Keratinocyte (primary cell): Measurements from ENCODE around the gene LYZL2. TPM values are rescaled to one million over a fixed set of nuclear protein-coding genes. Genes with fewer than 3 reads are reported as not detected.
"Not testable (repeated sequence)": the region's sequence is repeated elsewhere in the genome, so short reads cannot be mapped to it uniquely, and the experiment has no call there.

Experiments used
- DNase-seq: peaks from one replicate; pipeline ENCODE4 v3.0.0-alpha.2; 2011; ENCODE audit warnings: low read depth, missing footprints, low spot score
- FAIRE-seq: peaks from 2 replicates; lab custom pipeline; 2011; peaks lifted over from hg19 to GRCh38; lab: Jason Lieb, UNC
- H2AFZ ChIP-seq: 2 replicates; pipeline ENCODE4 v1.6.0; 2012; ENCODE audit warnings: low read length, control low read depth, inconsistent platforms; ENCODE audit not compliant: control insufficient read depth
- H3K27ac ChIP-seq: 2 replicates; pipeline ENCODE4 v1.5.1; 2011; ENCODE audit warnings: low read length; ENCODE audit not compliant: control insufficient read depth, insufficient read depth
- H3K27me3 ChIP-seq: 3 replicates; pipeline ENCODE4 v1.6.0; 2011; ENCODE audit warnings: low read length; ENCODE audit not compliant: control insufficient read depth, insufficient read depth; ENCODE audit errors: extremely low read depth
- H3K36me3 ChIP-seq, 2 experiments: 2 replicates in 1 of 2; 3 replicates in 1 of 2; pipeline ENCODE4 v1.5.1; 2011; ENCODE audit warnings: low read length in 2 of 2, mild to moderate bottlenecking in 1 of 2; ENCODE audit not compliant: control insufficient read depth in 2 of 2, insufficient read depth in 2 of 2; ENCODE audit errors: extremely low read depth in 1 of 2
- H3K4me1 ChIP-seq: 3 replicates; pipeline ENCODE4 v1.5.1; 2011; ENCODE audit warnings: low read length; ENCODE audit not compliant: control insufficient read depth, insufficient read depth; ENCODE audit errors: extremely low read depth
- H3K4me2 ChIP-seq: 3 replicates; pipeline ENCODE4 v1.6.0; 2011; ENCODE audit warnings: low read depth, low read length; ENCODE audit not compliant: control insufficient read depth, insufficient read depth; ENCODE audit errors: extremely low read depth
- H3K4me3 ChIP-seq, 3 experiments: fragments of 200-600 bp in 1 of 3; sonication (generic) in 1 of 3; 2 replicates in 2 of 3; 3 replicates in 1 of 3; pipeline ENCODE4 v1.5.1; 2011 to 2016; ENCODE audit warnings: low read length in 3 of 3, mild to moderate bottlenecking in 3 of 3, control low read depth in 2 of 3, inconsistent platforms in 1 of 3, low read depth in 1 of 3, mixed read lengths in 1 of 3, mixed run types in 1 of 3, moderate library complexity in 1 of 3; ENCODE audit not compliant: control insufficient read depth in 2 of 3, insufficient read depth in 2 of 3; ENCODE audit errors: extremely low read depth in 1 of 3
- H3K79me2 ChIP-seq: 2 replicates; pipeline ENCODE4 v1.6.0; 2012; ENCODE audit warnings: low read length; ENCODE audit not compliant: control insufficient read depth, insufficient read depth
- H3K9ac ChIP-seq: 3 replicates; pipeline ENCODE4 v1.6.0; 2011; ENCODE audit warnings: low read length; ENCODE audit not compliant: control insufficient read depth, insufficient read depth; ENCODE audit errors: extremely low read depth
- H3K9me1 ChIP-seq: 3 replicates; pipeline ENCODE4 v1.6.0; 2011; ENCODE audit warnings: low read length; ENCODE audit not compliant: control insufficient read depth, insufficient read depth; ENCODE audit errors: extremely low read depth
- H3K9me3 ChIP-seq: 2 replicates; pipeline ENCODE4 v1.5.1; 2012; ENCODE audit warnings: low read depth, low read length; ENCODE audit not compliant: control insufficient read depth
- H4K20me1 ChIP-seq: 3 replicates; pipeline ENCODE4 v1.6.0; 2011; ENCODE audit warnings: low read length; ENCODE audit not compliant: control insufficient read depth, insufficient read depth; ENCODE audit errors: extremely low read depth
- CTCF ChIP-seq, 3 experiments: IDR thresholded peaks in 1 of 3; conservative IDR thresholded peaks in 1 of 3; optimal IDR thresholded peaks in 1 of 3; 2 replicates in 2 of 3; 3 replicates in 1 of 3; pipeline versions ENCODE3 to v1.5.1; 2011; ENCODE audit warnings: low read length in 3 of 3, mild to moderate bottlenecking in 3 of 3, moderate library complexity in 2 of 3, control low read depth in 1 of 3, inconsistent platforms in 1 of 3; ENCODE audit not compliant: insufficient read depth in 2 of 3; ENCODE audit errors: extremely low read depth in 1 of 3
- EZH2 ChIP-seq: IDR thresholded peaks from one replicate; pipeline ENCODE4 v1.6.1; 2012; ENCODE audit warnings: inconsistent platforms, mild to moderate bottlenecking, low read length, moderate library complexity
- dilution Hi-C: fragments of 300-500 bp; cut with MboI; formaldehyde crosslinking; loops from one replicate; pipeline ENCODE4 v1.7.0; 2020; ENCODE audit warnings: low sequenced_read_pairs; ENCODE audit not compliant: extremely low pct_ligation_motif_present
- polyA plus RNA-seq, 5 experiments: library from polyadenylated mRNA; depleted of rRNA in 3 of 5; stranded (reverse) in 3 of 5; stranded (forward) in 1 of 5; unstranded in 1 of 5; fragments of >200 nt; gene quantifications; 1 replicate in 1 of 5; 2 replicates in 3 of 5; 3 replicates in 1 of 5; pipeline versions ENCODE4 v1.2.1 to v1.2.3, GENCODE V29; 2011 to 2012; ENCODE audit warnings: missing spikeins in 2 of 5, low read depth in 1 of 5, low replicate concordance in 1 of 5

Gene LYZL2
- polyA plus RNA-seq, 1 donor (not counting 4 experiments of a cell fraction or from before 2014, with no cell fraction given) = not detected

- Histone ChIP-seq H3K79me2 (no peaks in the 10 kb centered on the region), H3K27me3 (no peaks in the 10 kb centered on the region), H2AFZ (no peak overlapping the region), H3K4me2 (no peak overlapping the region), H3K9me1 (no peaks in the 10 kb centered on the region), H3K9ac (no peak overlapping the region), H3K4me1 (no peaks in the 10 kb centered on the region), H3K27ac (no peak overlapping the region), H3K4me3 (no peak overlapping the region), H4K20me1 (no peaks in the 10 kb centered on the region), H3K9me3 (no peaks in the 10 kb centered on the region), H3K36me3 (no peaks in the 10 kb centered on the region)
- DNase-seq (no peak), FAIRE-seq (no peak)
- TF ChIP-seq EZH2 (no peak), CTCF (optimal IDR thresholded peaks at IDR 0.05 in 1 of 3, IDR thresholded peaks at IDR 0.05 in 1 of 3, conservative IDR thresholded peaks at IDR 0.05 in 1 of 3; ENCODE audit: extremely low read depth in 1 of 3, insufficient read depth in 2 of 3, low read length in 3 of 3) (no peak)
- dilution Hi-C loops = no loop called here
These were observed 33.3 kb upstream of the LYZL2 start for GRCh38 chr10:30662814-30663213.

DNA sequence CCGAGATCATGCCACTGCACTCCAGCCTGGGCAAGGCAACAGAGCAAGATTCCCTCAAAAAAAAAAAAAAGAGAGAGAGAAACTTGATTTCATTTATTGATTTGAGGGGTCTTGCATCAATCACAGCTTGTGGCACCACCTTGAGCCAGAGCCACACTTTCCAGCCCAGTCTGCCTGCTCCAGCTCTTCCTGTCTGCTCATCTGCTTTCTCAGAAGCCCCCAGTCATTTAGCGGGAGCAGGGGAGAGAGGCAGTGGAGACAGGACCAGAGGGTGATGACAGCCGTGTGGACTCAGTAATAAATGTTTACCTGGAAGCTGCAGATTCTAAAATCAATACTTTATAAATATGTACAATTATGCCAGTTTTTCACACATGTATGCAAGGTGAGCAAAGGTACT, 30.8 kb upstream of the LYZL2 start:
- dilution Hi-C loops, H3K9ac ChIP-seq, H3K4me3 ChIP-seq, H3K4me1 ChIP-seq, FAIRE-seq, H3K27me3 ChIP-seq, H3K79me2 ChIP-seq, H3K9me1 ChIP-seq, H2AFZ ChIP-seq, H3K36me3 ChIP-seq, DNase-seq, H3K9me3 ChIP-seq, H3K27ac ChIP-seq, H4K20me1 ChIP-seq, H3K4me2 ChIP-seq: not testable (repeated sequence)

DNA sequence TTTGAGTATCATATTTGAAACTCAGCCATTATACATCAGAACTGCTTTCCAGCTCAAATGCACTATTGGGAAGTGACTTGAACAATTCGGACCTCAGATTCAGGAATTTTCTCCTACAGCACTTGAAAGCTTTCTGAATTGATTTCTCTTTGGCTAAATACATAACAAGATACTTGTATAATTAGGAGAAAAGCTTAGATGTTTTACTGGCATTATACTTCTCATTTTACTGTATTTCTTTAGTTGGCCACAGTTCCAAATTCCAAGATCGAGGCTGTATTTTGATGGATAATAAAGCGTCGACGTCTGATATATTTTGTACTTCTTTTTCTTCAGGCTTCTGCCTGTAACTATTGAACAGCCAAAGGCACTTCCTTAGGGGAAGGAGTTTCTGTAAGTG, 26.7 kb upstream of the LYZL2 start:
- Histone ChIP-seq H3K4me1 (no peaks in the 10 kb centered on the region), H3K27ac (no peak overlapping the region), H3K27me3 (no peaks in the 10 kb centered on the region), H3K9me3 (no peaks in the 10 kb centered on the region), H3K79me2 (no peaks in the 10 kb centered on the region), H3K4me3 (no peak overlapping the region), H3K36me3 (no peaks in the 10 kb centered on the region), H3K4me2 (no peak overlapping the region), H3K9me1 (no peaks in the 10 kb centered on the region), H4K20me1 (no peaks in the 10 kb centered on the region), H3K9ac (no peak overlapping the region), H2AFZ (no peak overlapping the region)
- FAIRE-seq (no peak), DNase-seq (no peak)
- dilution Hi-C loops = no loop called here
- TF ChIP-seq CTCF (optimal IDR thresholded peaks at IDR 0.05 in 1 of 3, IDR thresholded peaks at IDR 0.05 in 1 of 3, conservative IDR thresholded peaks at IDR 0.05 in 1 of 3; ENCODE audit: extremely low read depth in 1 of 3, insufficient read depth in 2 of 3, low read length in 3 of 3) = no peak
- TF ChIP-seq EZH2 = no peak

DNA sequence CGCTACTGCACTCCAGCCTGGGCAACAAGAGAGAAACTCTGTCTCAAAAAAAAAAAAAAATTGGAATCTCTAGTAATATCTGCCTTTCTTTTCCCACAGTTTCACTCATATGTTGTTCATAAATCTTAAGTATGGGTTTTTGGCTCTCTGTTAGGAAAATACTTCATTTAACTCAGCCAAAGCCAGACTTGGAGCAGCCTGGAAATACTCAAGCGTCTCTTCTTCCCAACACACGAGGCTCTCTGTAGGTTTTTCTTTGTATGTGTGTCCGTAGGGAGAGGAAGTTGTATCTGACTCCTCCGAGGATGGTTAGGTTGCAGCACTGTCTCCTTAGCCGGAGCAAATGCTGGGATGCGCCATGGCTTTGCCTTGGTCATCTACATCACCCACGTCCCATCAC, 25.4 kb upstream of the LYZL2 start:
- H3K4me3 ChIP-seq, FAIRE-seq, H2AFZ ChIP-seq, H3K9me1 ChIP-seq, H3K4me1 ChIP-seq, H3K27me3 ChIP-seq, H3K9me3 ChIP-seq, H3K9ac ChIP-seq, dilution Hi-C loops, H3K79me2 ChIP-seq, H4K20me1 ChIP-seq, H3K27ac ChIP-seq, H3K4me2 ChIP-seq, H3K36me3 ChIP-seq, DNase-seq: not testable (repeated sequence)
